SK-N-SH (cell line): ENCODE data around the gene CIC. TPM values are rescaled to one million over a fixed set of nuclear protein-coding genes. Genes with fewer than 3 reads are reported as not detected.

ENCODE experiments used
- CTCF ChIA-PET: fragments of 300-600, 350-600 bp; formaldehyde crosslinking; extraction: SDS; loops from one replicate; lab custom pipeline; 2021; lab: Yijun Ruan, JAX
- POLR2A ChIA-PET: fragments of 350-600 bp; sonication (Branson Sonifier 250); formaldehyde crosslinking; extraction: SDS; loops from one replicate; lab custom pipeline; 2020; ENCODE audit warnings: antibody characterized with exemption, inconsistent platforms; lab: Yijun Ruan, JAX
- DNase-seq: peaks from one replicate; pipeline ENCODE4 v3.0.0; 2012
- H2AFZ ChIP-seq: fragments of 200-600 bp; sonication (generic); 2 replicates; pipeline ENCODE4 v1.8.1; 2016; ENCODE audit warnings: antibody characterized with exemption, mild to moderate bottlenecking, low read depth
- H3F3A ChIP-seq: fragments of 200-600 bp; sonication (generic); replicated peaks from 2 replicates; pipeline ENCODE3; 2016; ENCODE audit warnings: antibody characterized with exemption, mild to moderate bottlenecking; ENCODE audit not compliant: insufficient read depth
- H3K27ac ChIP-seq, 2 experiments: fragments of 200-500 bp in 1 of 2; fragments of 200-600 bp in 1 of 2; sonication (Bioruptor generic) in 1 of 2; sonication (generic), shearing (Covaris generic) in 1 of 2; 2 replicates each; pipeline versions ENCODE4 v1.5.1 to v1.6.1; 2014 to 2016; ENCODE audit warnings: low read depth in 2 of 2, inconsistent platforms in 1 of 2, low read length in 1 of 2, mild to moderate bottlenecking in 1 of 2, mixed read lengths in 1 of 2
- H3K27me3 ChIP-seq: fragments of 200-600 bp; sonication (generic), shearing (Covaris generic); 2 replicates; pipeline ENCODE4 v1.6.1; 2016; ENCODE audit warnings: mixed run types; ENCODE audit not compliant: insufficient read depth
- H3K36me3 ChIP-seq, 2 experiments: fragments of 200-500 bp in 1 of 2; fragments of 200-600 bp in 1 of 2; sonication (Bioruptor generic) in 1 of 2; sonication (generic) in 1 of 2; replicated peaks in 1 of 2; 2 replicates each; pipeline versions ENCODE3 to v1.5.1; 2014 to 2016; ENCODE audit warnings: low read length in 1 of 2, mild to moderate bottlenecking in 1 of 2; ENCODE audit not compliant: insufficient read depth in 2 of 2, control insufficient read depth in 1 of 2
- H3K4me1 ChIP-seq, 2 experiments: fragments of 200-500 bp in 1 of 2; fragments of 200-600 bp in 1 of 2; sonication (Bioruptor generic) in 1 of 2; sonication (generic), shearing (Covaris generic) in 1 of 2; 2 replicates each; pipeline versions ENCODE4 v1.5.1 to v1.6.1; 2014 to 2016; ENCODE audit warnings: low read depth in 1 of 2, low read length in 1 of 2, mixed run types in 1 of 2; ENCODE audit not compliant: insufficient read depth in 2 of 2, control insufficient read depth in 1 of 2
- H3K4me2 ChIP-seq: fragments of 200-600 bp; sonication (generic), shearing (Covaris generic); 2 replicates; pipeline ENCODE4 v1.6.1; 2017; ENCODE audit warnings: mixed run types
- H3K4me3 ChIP-seq, 2 experiments: fragments of 200-500 bp in 1 of 2; fragments of 200-600 bp in 1 of 2; sonication (Bioruptor generic) in 1 of 2; sonication (generic), shearing (Covaris generic) in 1 of 2; 2 replicates each; pipeline versions ENCODE4 v1.5.1 to v1.8.1; 2014 to 2016; ENCODE audit warnings: low read depth in 2 of 2, inconsistent platforms in 1 of 2, low read length in 1 of 2, mild to moderate bottlenecking in 1 of 2, mixed read lengths in 1 of 2, moderate library complexity in 1 of 2
- H3K79me2 ChIP-seq: fragments of 200-600 bp; sonication (generic); 2 replicates; pipeline ENCODE4 v1.8.1; 2017; ENCODE audit warnings: mild to moderate bottlenecking; ENCODE audit not compliant: insufficient read depth
- H3K9ac ChIP-seq: fragments of 200-600 bp; sonication (generic); 2 replicates; pipeline ENCODE4 v1.6.1; 2017; ENCODE audit warnings: mixed run types
- H3K9me2 ChIP-seq: fragments of 200-600 bp; sonication (generic); 2 replicates; pipeline ENCODE4 v1.6.1; 2017; ENCODE audit warnings: mixed run types
- H3K9me3 ChIP-seq: fragments of 200-600 bp; sonication (generic); 2 replicates; pipeline ENCODE4 v1.6.1; 2017; ENCODE audit warnings: mixed run types, mild to moderate bottlenecking, moderate library complexity
- H4K20me1 ChIP-seq: fragments of 200-600 bp; sonication (generic); 2 replicates; pipeline ENCODE4 v1.6.1; 2017; ENCODE audit warnings: mild to moderate bottlenecking, mixed run types; ENCODE audit not compliant: insufficient read depth
- CHD2 ChIP-seq: fragments of 150-350 bp; IDR thresholded peaks from 2 replicates; pipeline ENCODE4 v1.6.1; 2018; ENCODE audit warnings: low read length; ENCODE audit not compliant: partially characterized antibody
- ELF1 ChIP-seq: IDR thresholded peaks from 2 replicates; pipeline ENCODE4 v1.4.0; 2012
- FOSL2 ChIP-seq: IDR thresholded peaks from 2 replicates; pipeline ENCODE4 v1.4.0; 2012; ENCODE audit warnings: low read depth, mild to moderate bottlenecking, moderate library complexity, borderline replicate concordance
- FOXM1 ChIP-seq: IDR thresholded peaks from 2 replicates; pipeline ENCODE4 v1.4.0; 2012; ENCODE audit warnings: low read depth, mild to moderate bottlenecking
- IRF3 ChIP-seq: fragments of 150-350 bp; IDR thresholded peaks from 2 replicates; pipeline ENCODE4 v1.6.1; 2016; ENCODE audit warnings: mild to moderate bottlenecking, low read depth, low read length
- MAX ChIP-seq: IDR thresholded peaks from 2 replicates; pipeline ENCODE4 v1.4.0; 2012; ENCODE audit warnings: low read depth
- MEF2A ChIP-seq: IDR thresholded peaks from 2 replicates; pipeline ENCODE4 v1.4.0; 2012; ENCODE audit warnings: low read depth, borderline replicate concordance
- NFIC ChIP-seq: IDR thresholded peaks from 2 replicates; pipeline ENCODE4 v1.4.0; 2012; ENCODE audit warnings: borderline replicate concordance
- NRF1 ChIP-seq: IDR thresholded peaks from 2 replicates; pipeline ENCODE4 v1.6.1; 2012; ENCODE audit warnings: low read depth, mild to moderate bottlenecking, low read length
- POLR2AphosphoS5 ChIP-seq: IDR thresholded peaks from 2 replicates; pipeline ENCODE4 v1.6.1; 2012; ENCODE audit warnings: low read depth, low read length
- RAD21 ChIP-seq: IDR thresholded peaks from 2 replicates; pipeline ENCODE4 v1.6.1; 2012; ENCODE audit warnings: mild to moderate bottlenecking, low read length
- REST ChIP-seq: IDR thresholded peaks from 2 replicates; pipeline ENCODE4 v1.6.1; 2012; ENCODE audit warnings: mild to moderate bottlenecking, low read depth, low read length, moderate library complexity
- RXRA ChIP-seq: IDR thresholded peaks from 2 replicates; pipeline ENCODE4 v1.4.0; 2012; ENCODE audit warnings: low read depth, mild to moderate bottlenecking, borderline replicate concordance
- TCF12 ChIP-seq: IDR thresholded peaks from 2 replicates; pipeline ENCODE4 v1.4.0; 2012
- TEAD4 ChIP-seq: IDR thresholded peaks from 2 replicates; pipeline ENCODE4 v1.4.0; 2012; ENCODE audit warnings: mild to moderate bottlenecking, borderline replicate concordance; ENCODE audit not compliant: insufficient read depth
- USF1 ChIP-seq: IDR thresholded peaks from 2 replicates; pipeline ENCODE4 v1.4.0; 2012; ENCODE audit warnings: low read depth, borderline replicate concordance
- USF2 ChIP-seq: fragments of 150-350 bp; IDR thresholded peaks from 2 replicates; pipeline ENCODE4 v1.6.1; 2017; ENCODE audit warnings: antibody characterized with exemption, low read length, low read depth, borderline replicate concordance
- WGBS: methylation state at CpG from one replicate; pipeline ENCODE4 v1.1.6; 2017; ENCODE audit warnings: low lambda C conversion rate; 5-methylcytosine and 5-hydroxymethylcytosine counted together
- polyA plus RNA-seq, 3 experiments: library from polyadenylated mRNA; depleted of rRNA; stranded (reverse); fragments of >200 nt; gene quantifications; 2 replicates each; pipeline ENCODE4 v1.2.3, GENCODE V29; 2012

The CIC gene
- polyA plus RNA-seq, 1 of the 3 experiments (the other 2 are of a cell fraction) = 16.9 TPM

- no peak for DNase-seq
- Histone ChIP-seq H3K4me3 (no peak overlapping the region; a peak in 1 of 4 replicates), H3K9me2 (no peaks in the 10 kb centered on the region), H2AFZ (no peak overlapping the region), H3F3A (peaks cover 42% of the 10 kb centered on the region), H3K4me1 (peaks cover 30 to 42% of the 10 kb centered on the region in 2 experiments), H4K20me1 (peaks cover 69% of the 10 kb centered on the region), H3K4me2 (peak overlapping the region; percentile 98), H3K79me2 (peaks cover 72% of the 10 kb centered on the region), H3K27me3 (no peaks in the 10 kb centered on the region), H3K9ac (peak overlapping the region; percentile 57; the same call in 1 of the 2 replicates), H3K36me3 (peaks cover 10 to 23% of the 10 kb centered on the region in 2 experiments), H3K9me3 (no peaks in the 10 kb centered on the region), H3K27ac (peak overlapping the region; percentile 78 to 83)
- CTCF ChIA-PET = interaction anchor here (1.4 to 14.8 kb wide), 2 partner anchors 30 to 45 kb away, joined by 3 to 205 read pairs; no protein-coding TSS in a partner anchor
- TF ChIP-seq FOXM1 = no peak
- TF ChIP-seq CHD2 = no peak
- no peak for TF ChIP-seq ELF1
- no peak for TF ChIP-seq USF2
- no peak for TF ChIP-seq POLR2AphosphoS5
- no peak for TF ChIP-seq RXRA
- TF ChIP-seq MEF2A = no peak
- 89% methylated on average over 14 of the region's 15 CpGs for WGBS
- POLR2A ChIA-PET = no interaction called here
These were observed 18.8 kb upstream of the CIC start for GRCh38 chr19:42250183-42250665.

- peaks cover 78% of the 10 kb centered on the region for H3K79me2 ChIP-seq
- TF ChIP-seq NRF1 (no peak), NFIC (peak; percentile 91), TEAD4 (no peak), USF1 (peak; percentile 74), MAX (peak; percentile 81), REST (no peak), ELF1 (no peak), TCF12 (peak; percentile 21; the same call in 1 of the 2 replicates), FOSL2 (peak; percentile 20; the same call in 1 of the 2 replicates), IRF3 (no peak), RXRA (0 out of 2 replicates have a peak, but pooled peaks have one; percentile 8), RAD21 (no peak)
These were observed 18.2 kb upstream of the CIC start for GRCh38 chr19:42250666-42251531.

More at GRCh38 chr19:42250666-42251531, 18.2 kb upstream of the CIC start:
- H3K36me3 ChIP-seq = peaks cover 10 to 23% of the 10 kb centered on the region in 2 experiments
- H4K20me1 ChIP-seq = peaks cover 65% of the 10 kb centered on the region
- ChIA-PET CTCF (interaction anchor here (1.0 to 14.8 kb wide), 5 partner anchors 29 to 51 kb away, joined by 3 to 205 read pairs (median 4); partner anchors contain the start of genes PAFAH1B3 and PRR19), POLR2A (interaction anchor here (1.2 kb wide), 1 partner anchor 8 kb away, joined by 5 read pairs; no protein-coding TSS in a partner anchor)
- H3K4me3 ChIP-seq = peak overlapping the region; percentile 17 to 76
- 16% methylated on average over 19 of the region's 19 CpGs for WGBS
- H3K9me3 ChIP-seq = no peaks in the 10 kb centered on the region
- H3K27me3 ChIP-seq = no peaks in the 10 kb centered on the region
- peaks cover 39% of the 10 kb centered on the region for H3F3A ChIP-seq
- H3K27ac ChIP-seq = peak overlapping the region; percentile 78 to 83
- peak overlapping the region; percentile 57; the same call in 1 of the 2 replicates for H3K9ac ChIP-seq
- H3K4me1 ChIP-seq = peaks cover 26 to 39% of the 10 kb centered on the region in 2 experiments
- DNase-seq = peak; percentile 48
- no peaks in the 10 kb centered on the region for H3K9me2 ChIP-seq
- no peak overlapping the region for H2AFZ ChIP-seq
- peak overlapping the region; percentile 98 for H3K4me2 ChIP-seq
